BJ (cell line): ENCODE data around the gene CHST9. TPM values are rescaled to one million over a fixed set of nuclear protein-coding genes. Genes with fewer than 3 reads are reported as not detected.

Experiments
- CTCF ChIA-PET: fragments of 350-600 bp; formaldehyde crosslinking; extraction: SDS; loops from one replicate; lab custom pipeline; 2021; ENCODE audit warnings: antibody characterized with exemption, inconsistent platforms; lab: Yijun Ruan, JAX
- POLR2A ChIA-PET: fragments of 300-600 bp; sonication (Branson Sonifier 250); formaldehyde crosslinking; extraction: SDS; loops from one replicate; lab custom pipeline; 2021; ENCODE audit warnings: antibody characterized with exemption; lab: Charles Lee
- DNase-seq: peaks from one replicate; pipeline ENCODE4 v3.0.0-alpha.2; 2011; ENCODE audit warnings: low read depth
- H3K27me3 ChIP-seq: 2 replicates; pipeline ENCODE4 v1.6.0; 2011; ENCODE audit warnings: low read length; ENCODE audit not compliant: control insufficient read depth, insufficient read depth
- H3K36me3 ChIP-seq: 2 replicates; pipeline ENCODE4 v1.5.1; 2011; ENCODE audit warnings: low read length; ENCODE audit not compliant: control insufficient read depth, insufficient read depth
- H3K4me3 ChIP-seq: 2 replicates; pipeline ENCODE4 v1.5.1; 2011; ENCODE audit warnings: low read depth, mild to moderate bottlenecking, control low read depth, low read length
- polyA plus RNA-seq: library from polyadenylated mRNA; depleted of rRNA; stranded (reverse); fragments of >200 nt; gene quantifications from 2 replicates; pipeline ENCODE4 v1.2.3, GENCODE V29; 2011
- TF ChIP-seq, protein P1 (sequence below): IDR thresholded peaks from 2 replicates; pipeline ENCODE4 v1.5.1; 2011; ENCODE audit warnings: low read depth, mild to moderate bottlenecking, control low read depth, inconsistent platforms, low read length, moderate library complexity; ENCODE audit not compliant: insufficient read depth

CHST9 gene
- polyA plus RNA-seq, 1 experiment = not detected

DNA sequence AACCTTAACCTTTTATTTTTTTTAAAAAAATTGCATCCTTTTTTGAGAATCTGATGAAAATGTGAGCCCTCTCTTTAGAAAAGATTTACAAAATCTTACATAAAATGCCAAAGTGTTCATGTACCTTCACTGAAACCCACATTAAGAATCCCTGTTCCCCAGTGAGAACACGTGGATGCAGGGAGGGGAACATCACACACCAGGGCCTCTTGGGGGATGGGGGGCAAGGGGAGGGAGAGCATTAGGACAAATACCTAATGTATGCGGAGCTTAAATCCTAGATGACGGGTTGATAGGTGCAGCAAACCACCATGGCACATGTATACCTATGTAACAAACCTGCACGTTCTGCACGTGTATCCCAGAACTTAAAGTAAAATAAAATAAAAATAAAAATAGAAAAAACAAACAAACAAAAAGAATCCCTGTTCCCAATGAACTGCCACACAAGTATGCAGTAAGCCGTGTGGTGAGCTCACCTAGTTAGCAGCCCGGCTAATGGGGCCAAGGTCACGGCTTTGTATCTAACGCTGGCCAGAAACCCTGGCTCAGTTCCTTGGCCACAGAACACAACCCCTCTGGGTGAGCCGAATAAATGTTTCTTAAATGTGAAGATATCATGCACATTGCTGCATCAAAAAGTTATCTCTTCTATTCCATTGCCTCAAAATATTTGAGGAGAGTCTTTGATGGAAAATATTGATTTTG is 41.4 kb downstream of the CHST9 start:
- Histone ChIP-seq H3K36me3 (no peaks in the 10 kb centered on the region), H3K27me3 (no peaks in the 10 kb centered on the region), H3K4me3 (no peak overlapping the region)
- POLR2A ChIA-PET = no interaction called here
- TF ChIP-seq, protein P1, sequence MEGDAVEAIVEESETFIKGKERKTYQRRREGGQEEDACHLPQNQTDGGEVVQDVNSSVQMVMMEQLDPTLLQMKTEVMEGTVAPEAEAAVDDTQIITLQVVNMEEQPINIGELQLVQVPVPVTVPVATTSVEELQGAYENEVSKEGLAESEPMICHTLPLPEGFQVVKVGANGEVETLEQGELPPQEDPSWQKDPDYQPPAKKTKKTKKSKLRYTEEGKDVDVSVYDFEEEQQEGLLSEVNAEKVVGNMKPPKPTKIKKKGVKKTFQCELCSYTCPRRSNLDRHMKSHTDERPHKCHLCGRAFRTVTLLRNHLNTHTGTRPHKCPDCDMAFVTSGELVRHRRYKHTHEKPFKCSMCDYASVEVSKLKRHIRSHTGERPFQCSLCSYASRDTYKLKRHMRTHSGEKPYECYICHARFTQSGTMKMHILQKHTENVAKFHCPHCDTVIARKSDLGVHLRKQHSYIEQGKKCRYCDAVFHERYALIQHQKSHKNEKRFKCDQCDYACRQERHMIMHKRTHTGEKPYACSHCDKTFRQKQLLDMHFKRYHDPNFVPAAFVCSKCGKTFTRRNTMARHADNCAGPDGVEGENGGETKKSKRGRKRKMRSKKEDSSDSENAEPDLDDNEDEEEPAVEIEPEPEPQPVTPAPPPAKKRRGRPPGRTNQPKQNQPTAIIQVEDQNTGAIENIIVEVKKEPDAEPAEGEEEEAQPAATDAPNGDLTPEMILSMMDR = no peak
- CTCF ChIA-PET = no interaction called here
- DNase-seq = no peak

DNA sequence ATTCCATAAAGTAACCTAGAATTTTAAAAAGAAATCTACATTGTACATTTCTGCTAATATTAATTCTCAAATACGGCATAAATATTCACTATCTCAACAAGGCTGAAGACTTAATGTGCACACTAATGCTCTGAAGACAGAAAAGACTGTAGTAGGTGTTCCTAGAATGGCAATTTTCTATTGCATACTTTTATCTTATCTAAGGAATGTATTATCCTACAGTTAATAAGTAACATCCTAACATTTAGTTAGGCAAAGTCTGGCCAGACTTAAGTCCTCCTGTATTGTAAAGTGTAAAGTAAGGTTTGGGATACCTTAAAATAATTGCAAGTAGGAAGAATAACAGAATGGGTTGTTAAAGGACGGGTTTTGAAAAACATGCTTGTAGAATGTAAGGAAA is 42.2 kb downstream of the CHST9 start:
- no peak for DNase-seq
- CTCF ChIA-PET = interaction anchor here (0.6 kb wide), 1 partner anchor 40 kb away, joined by 3 read pairs; no protein-coding TSS in a partner anchor
- POLR2A ChIA-PET = no interaction called here
- H3K36me3 ChIP-seq = no peaks in the 10 kb centered on the region
- H3K4me3 ChIP-seq = no peak overlapping the region
- H3K27me3 ChIP-seq = no peaks in the 10 kb centered on the region
- TF ChIP-seq, protein P1 = no peak

DNA sequence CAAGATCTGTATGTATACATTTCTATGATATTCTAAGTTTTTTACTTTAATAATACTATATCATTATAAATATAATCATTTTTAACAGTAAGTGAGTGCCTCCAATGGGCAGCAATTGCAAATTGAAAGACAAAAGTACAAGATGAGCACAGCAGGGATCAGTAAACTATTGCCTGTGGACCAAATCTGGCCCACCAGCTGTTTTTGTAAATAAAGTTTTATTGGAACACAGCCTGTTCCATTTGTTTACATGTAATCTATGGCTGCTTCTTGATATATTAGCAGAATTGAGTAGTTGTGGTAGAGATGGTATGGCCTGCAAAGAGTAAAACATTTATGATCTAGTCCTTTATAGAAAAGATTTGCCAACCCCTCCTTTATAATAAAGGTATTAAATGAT is 43.2 kb downstream of the CHST9 start:
- CTCF ChIA-PET = no interaction called here
- DNase-seq = no peak
- H3K27me3 ChIP-seq = no peaks in the 10 kb centered on the region
- POLR2A ChIA-PET = no interaction called here
- TF ChIP-seq, protein P1 = no peak
- no peaks in the 10 kb centered on the region for H3K36me3 ChIP-seq
- H3K4me3 ChIP-seq = no peak overlapping the region

DNA sequence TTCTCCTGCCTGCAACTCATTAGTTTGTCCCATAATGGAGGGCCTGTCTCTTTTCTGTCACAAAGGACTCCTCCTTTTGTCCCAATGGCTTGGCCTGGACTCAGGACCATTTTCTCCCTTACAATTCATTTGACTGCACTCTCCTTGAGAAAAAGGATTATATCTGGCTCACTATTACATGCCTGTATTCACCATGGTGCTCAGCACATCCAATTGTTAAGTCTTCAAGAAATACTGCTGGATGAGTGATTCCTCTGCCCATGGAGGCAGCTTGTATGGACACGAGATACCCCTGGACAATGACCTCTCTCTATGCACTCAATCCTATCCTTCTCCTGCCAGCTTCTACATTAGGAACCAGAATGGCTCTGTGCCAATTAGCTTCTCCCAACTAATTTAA is 47.0 kb downstream of the CHST9 start:
- no peak for DNase-seq
- H3K4me3 ChIP-seq = no peak overlapping the region
- ChIA-PET POLR2A (no interaction called here), CTCF (no interaction called here)
- TF ChIP-seq, protein P1 = no peak
- no peaks in the 10 kb centered on the region for H3K36me3 ChIP-seq
- no peaks in the 10 kb centered on the region for H3K27me3 ChIP-seq

DNA sequence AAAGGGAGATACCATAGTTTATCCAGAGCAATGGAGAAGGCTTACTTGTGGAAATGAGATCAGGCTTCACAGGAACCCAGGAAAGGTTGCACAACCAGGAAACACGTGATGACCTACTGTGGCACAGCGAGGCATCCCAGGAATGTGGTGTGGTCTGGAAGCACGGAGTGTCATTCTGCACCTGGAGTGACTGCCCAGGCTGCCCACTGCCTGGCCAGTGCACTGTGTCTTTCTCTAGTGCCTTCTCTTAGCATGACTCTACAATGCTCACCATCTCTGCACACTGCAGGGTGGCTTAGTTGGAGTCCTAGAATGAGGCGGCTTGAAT is 48.9 kb downstream of the CHST9 start:
- H3K4me3 ChIP-seq = no peak overlapping the region
- POLR2A ChIA-PET = no interaction called here
- TF ChIP-seq, protein P1 = no peak
- CTCF ChIA-PET = no interaction called here
- no peak for DNase-seq
- H3K36me3 ChIP-seq = no peaks in the 10 kb centered on the region
- H3K27me3 ChIP-seq = no peaks in the 10 kb centered on the region
